GM18502 (cell line): ENCODE results near the gene RTN4IP1.

ENCODE experiments used
- ATAC-seq: cut with Tn5 transposase; IDR thresholded peaks from one replicate; pipeline ENCODE4 v1.9.1; 2021; ENCODE audit warnings: mild to moderate bottlenecking; ENCODE audit not compliant: unreplicated experiment, poor library complexity

Gene RTN4IP1

GRCh38 chr6:106528521-106528920, 100.8 kb downstream of the RTN4IP1 start:
- ATAC-seq = no peak

DNA sequence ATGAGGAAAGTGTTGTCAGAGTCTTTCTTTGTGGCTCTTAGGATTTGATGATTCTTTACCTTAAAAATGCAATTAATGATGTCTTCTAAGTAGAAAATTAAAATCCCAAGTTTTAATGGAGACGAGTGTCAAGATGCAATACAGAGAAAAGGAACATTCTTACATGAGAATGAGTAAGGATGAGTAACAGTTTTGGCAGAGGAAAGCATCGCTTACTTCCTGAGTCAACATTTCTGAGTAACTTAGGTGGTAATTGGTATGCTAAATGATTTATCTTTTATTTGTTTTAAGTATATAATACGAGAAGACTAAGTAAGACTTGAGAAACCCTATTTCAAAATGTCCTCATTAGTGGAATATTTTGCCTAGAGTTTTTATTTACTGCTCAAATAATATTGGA, 101.3 kb downstream of the RTN4IP1 start:
- no peak for ATAC-seq

- ATAC-seq = no peak
Measured at GRCh38 chr6:106527117-106527516, 102.2 kb downstream of the RTN4IP1 start.

DNA sequence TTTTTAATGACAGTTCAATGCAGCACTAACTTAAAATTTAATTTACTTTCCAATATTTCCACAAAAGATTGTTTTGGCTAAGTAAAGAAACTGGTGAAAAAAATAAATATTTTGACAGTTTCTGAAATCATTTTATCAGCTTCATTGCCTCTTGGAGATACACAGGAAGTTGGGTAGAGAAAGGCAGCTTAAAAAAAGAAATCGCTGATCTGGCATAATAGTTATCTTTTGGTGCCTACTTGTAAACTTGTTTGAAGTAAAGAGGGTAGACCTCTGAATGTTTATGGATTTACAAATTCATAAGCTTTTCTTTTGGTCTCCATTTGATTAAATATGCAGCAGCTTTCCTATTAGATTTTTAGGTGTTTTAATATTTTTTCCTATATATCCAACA, 103.4 kb downstream of the RTN4IP1 start:
- ATAC-seq = no peak

DNA sequence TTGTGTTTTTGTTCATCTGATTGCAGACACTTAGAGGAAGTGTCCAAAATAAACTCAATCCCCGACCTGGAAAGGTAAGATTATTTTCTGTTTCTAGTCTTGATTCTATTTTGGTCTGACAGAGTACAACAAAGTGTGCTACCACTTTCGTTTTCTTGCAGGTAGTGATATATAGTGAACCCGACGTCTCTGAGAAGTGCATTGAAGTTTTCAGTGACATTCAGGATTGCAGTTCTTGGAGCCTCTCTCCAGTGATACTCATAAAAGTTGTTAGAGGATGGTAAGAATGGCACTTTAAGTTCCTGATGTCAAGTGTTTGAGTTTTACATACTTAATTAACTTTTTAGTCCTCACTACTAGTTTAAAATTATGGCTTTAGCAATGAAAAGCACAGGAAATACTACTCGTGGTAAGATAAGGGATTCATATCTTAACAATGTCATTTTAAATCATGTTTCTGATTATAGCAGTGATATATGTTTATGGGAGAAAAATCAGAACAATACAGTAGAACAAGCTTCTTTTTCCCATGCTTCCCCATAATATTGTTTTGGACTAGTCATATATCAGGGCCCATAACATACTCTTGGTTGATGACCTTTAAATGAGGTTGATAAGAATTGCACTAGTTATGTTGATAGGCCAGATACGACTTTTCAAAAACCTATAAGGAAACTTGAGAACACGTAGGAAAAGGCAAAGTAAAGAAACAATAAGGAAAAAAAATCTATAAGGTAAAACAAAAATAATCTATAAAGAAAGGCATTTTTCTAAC, 104.0 kb downstream of the RTN4IP1 start:
- peak; percentile 40 for ATAC-seq

GRCh38 chr6:106522562-106523250, 106.6 kb downstream of the RTN4IP1 start:
- ATAC-seq = no peak
